Natural killer cell (primary cell): Measurements from ENCODE around the gene ATG4A. TPM values are rescaled to one million over a fixed set of nuclear protein-coding genes. Genes with fewer than 3 reads are reported as not detected.

ENCODE experiments used
- ATAC-seq, 3 donors: fragments of 150-1000 bp in 2 of 3; fragments of 200-7000 bp in 1 of 3; cut with Tn5 transposase; 1 replicate in 1 of 3; 2 replicates in 2 of 3; pipeline ENCODE4 v1.10.0; 2021; ENCODE audit warnings: mild to moderate bottlenecking in 2 of 3, moderate library complexity in 2 of 3
- DNase-seq, 2 donors: peaks; one replicate each; pipeline versions ENCODE4 v3.0.0 to v3.0.0-alpha.2; 2013 to 2021; ENCODE audit warnings: mixed read lengths in 1 of 2
- H3K27ac ChIP-seq: one replicate; pipeline ENCODE4 v1.5.1; 2013; ENCODE audit warnings: mild to moderate bottlenecking, low read length
- H3K27me3 ChIP-seq: one replicate; pipeline ENCODE4 v1.6.1; 2013; ENCODE audit warnings: low read length; ENCODE audit not compliant: control insufficient read depth, insufficient read depth
- H3K36me3 ChIP-seq: one replicate; pipeline ENCODE4 v1.6.1; 2013; ENCODE audit warnings: low read length; ENCODE audit not compliant: control insufficient read depth, insufficient read depth
- H3K4me1 ChIP-seq: one replicate; pipeline ENCODE4 v1.6.1; 2013; ENCODE audit warnings: low read length; ENCODE audit not compliant: control insufficient read depth, insufficient read depth
- H3K4me3 ChIP-seq: one replicate; pipeline ENCODE4 v1.5.1; 2013; ENCODE audit warnings: low read length
- H3K9me3 ChIP-seq: one replicate; pipeline ENCODE4 v1.6.1; 2013; ENCODE audit warnings: low read length; ENCODE audit not compliant: control insufficient read depth, insufficient read depth
- H3K27ac Mint-ChIP-seq, 2 donors: one replicate each; pipeline ENCODE4 v1.8.0; 2022; ENCODE audit warnings: mild to moderate bottlenecking in 2 of 2, mixed read lengths in 2 of 2, moderate library complexity in 1 of 2
- H3K27me3 Mint-ChIP-seq, 2 donors: one replicate each; pipeline ENCODE4 v1.8.0; 2022; ENCODE audit warnings: low read depth in 2 of 2, mixed read lengths in 2 of 2
- H3K36me3 Mint-ChIP-seq: one replicate; pipeline ENCODE4 v1.8.0; 2022; ENCODE audit warnings: mixed read lengths
- H3K4me1 Mint-ChIP-seq, 2 donors: one replicate each; pipeline ENCODE4 v1.8.0; 2022; ENCODE audit warnings: mixed read lengths in 2 of 2
- H3K4me3 Mint-ChIP-seq: one replicate; pipeline ENCODE4 v1.8.0; 2022; ENCODE audit warnings: mild to moderate bottlenecking, moderate library complexity, mixed read lengths
- H3K9me3 Mint-ChIP-seq, 2 donors: one replicate each; pipeline ENCODE4 v1.8.0; 2022; ENCODE audit warnings: mixed read lengths in 2 of 2
- WGBS: methylation state at CpG from one replicate; pipeline ENCODE4 v1.1.7; 2013; ENCODE audit warnings: missing lambda C conversion rate; ENCODE audit not compliant: insufficient coverage; 5-methylcytosine and 5-hydroxymethylcytosine counted together
- intact Hi-C: fragments of 100-400 bp; cut with micrococcal nuclease; formaldehyde crosslinking; loops from one replicate; pipeline ENCODE4 v1.14.2; 2022
- total RNA-seq, 4 donors: library from RNA; stranded (reverse); fragments of 120-200 nt in 1 of 4; gene quantifications; one replicate each; pipeline versions ENCODE4 v1.2.3 to v1.2.4, GENCODE V29; 2013 to 2022
- TF ChIP-seq, protein P1 (sequence below): fragments of 200-600 bp; IDR thresholded peaks from one replicate; pipeline ENCODE4 v1.8.0; 2022; ENCODE audit warnings: antibody characterized with exemption

The ATG4A gene
- total RNA-seq, 3 donors from 2014 or later (not counting 1 experiment from before 2014, with no cell fraction given), result 10.7 to 13.5 (median 11.6) TPM

DNA sequence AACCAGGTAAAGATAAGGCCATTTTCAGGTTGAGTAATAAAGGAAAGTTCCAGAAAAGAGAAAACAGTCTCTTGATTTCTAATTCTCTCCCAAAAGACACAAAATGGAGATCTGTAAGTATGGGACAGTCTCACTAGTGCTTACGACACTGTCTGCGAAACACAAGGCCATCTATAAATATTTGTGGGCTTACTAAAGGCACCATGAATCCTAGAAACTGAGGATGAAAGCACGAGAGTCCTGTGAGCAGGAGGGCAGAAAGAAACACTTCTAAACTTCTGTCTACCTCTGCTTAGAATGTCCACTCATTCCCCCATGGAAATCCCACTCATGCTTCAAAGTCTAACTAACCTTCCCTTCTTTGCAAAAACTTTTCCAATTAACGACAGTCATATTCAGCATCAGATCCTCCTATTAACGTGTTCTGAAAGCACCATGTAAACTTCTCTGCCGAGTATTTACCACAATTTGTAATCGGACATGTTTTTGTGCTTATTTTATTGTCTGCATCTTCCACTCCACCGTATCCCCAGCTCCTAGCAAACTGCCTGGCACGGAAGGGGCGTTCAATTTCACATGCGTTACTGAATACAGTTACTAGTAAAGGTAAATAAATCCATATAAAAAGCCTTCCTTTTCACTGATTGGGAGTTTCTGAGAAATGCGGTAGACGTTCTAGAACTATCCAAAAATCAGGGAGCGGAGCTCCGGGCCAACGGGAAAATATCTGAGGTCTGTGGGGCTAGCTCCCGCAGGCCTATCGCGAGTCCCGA is 901 bp upstream of the ATG4A start:
- Mint-ChIP-seq H3K4me1 (no peaks in the 10 kb centered on the region), H3K27ac (no peak overlapping the region), H3K9me3 (no peaks in the 10 kb centered on the region), H3K27me3 (no peaks in the 10 kb centered on the region), H3K4me3 (no peak overlapping the region), H3K36me3 (no peaks in the 10 kb centered on the region)
- H3K36me3 ChIP-seq, result peaks cover 4% of the 10 kb centered on the region
- H3K9me3 ChIP-seq, result no peaks in the 10 kb centered on the region
- no peaks in the 10 kb centered on the region for H3K27me3 ChIP-seq
- H3K27ac ChIP-seq, result peak overlapping the region; percentile 94
- 2% methylated on average over 14 of the region's 20 CpGs for WGBS
- TF ChIP-seq, protein P1, sequence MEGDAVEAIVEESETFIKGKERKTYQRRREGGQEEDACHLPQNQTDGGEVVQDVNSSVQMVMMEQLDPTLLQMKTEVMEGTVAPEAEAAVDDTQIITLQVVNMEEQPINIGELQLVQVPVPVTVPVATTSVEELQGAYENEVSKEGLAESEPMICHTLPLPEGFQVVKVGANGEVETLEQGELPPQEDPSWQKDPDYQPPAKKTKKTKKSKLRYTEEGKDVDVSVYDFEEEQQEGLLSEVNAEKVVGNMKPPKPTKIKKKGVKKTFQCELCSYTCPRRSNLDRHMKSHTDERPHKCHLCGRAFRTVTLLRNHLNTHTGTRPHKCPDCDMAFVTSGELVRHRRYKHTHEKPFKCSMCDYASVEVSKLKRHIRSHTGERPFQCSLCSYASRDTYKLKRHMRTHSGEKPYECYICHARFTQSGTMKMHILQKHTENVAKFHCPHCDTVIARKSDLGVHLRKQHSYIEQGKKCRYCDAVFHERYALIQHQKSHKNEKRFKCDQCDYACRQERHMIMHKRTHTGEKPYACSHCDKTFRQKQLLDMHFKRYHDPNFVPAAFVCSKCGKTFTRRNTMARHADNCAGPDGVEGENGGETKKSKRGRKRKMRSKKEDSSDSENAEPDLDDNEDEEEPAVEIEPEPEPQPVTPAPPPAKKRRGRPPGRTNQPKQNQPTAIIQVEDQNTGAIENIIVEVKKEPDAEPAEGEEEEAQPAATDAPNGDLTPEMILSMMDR, result no peak
- ATAC-seq (no peak), DNase-seq (no peak)
- intact Hi-C loops, result no loop called here
- peak overlapping the region; percentile 82 for H3K4me3 ChIP-seq
- peaks cover 5% of the 10 kb centered on the region for H3K4me1 ChIP-seq

DNA sequence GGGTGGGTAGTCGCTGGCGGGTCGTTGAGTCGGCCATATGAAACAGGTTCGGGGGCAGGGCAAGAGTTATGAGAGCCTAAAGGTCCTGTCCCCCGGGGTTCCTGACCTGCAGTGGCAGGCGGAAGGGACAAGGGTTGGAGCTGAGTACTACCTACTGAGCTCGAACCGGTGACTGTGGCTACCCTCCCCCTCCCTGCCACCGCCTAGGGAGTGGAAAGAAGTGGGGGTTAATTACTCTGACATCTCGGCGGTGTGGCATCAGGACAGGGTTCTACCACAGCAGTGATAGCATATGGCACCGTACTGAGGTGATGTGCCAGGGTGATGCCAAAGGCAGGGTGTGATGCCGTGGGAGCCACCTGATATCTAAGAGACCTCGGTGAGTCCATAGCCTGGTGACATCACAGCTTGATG is 307 bp downstream of the ATG4A start:
- no peaks in the 10 kb centered on the region for H3K27me3 Mint-ChIP-seq
- ATAC-seq, result peak; percentile 9 to 26 (median 16)
- H3K4me3 Mint-ChIP-seq, result no peak overlapping the region
- intact Hi-C loops, result no loop called here
- peaks cover 5% of the 10 kb centered on the region for H3K4me1 ChIP-seq
- H3K4me1 Mint-ChIP-seq, result no peaks in the 10 kb centered on the region
- H3K27ac Mint-ChIP-seq, result no peak overlapping the region
- 0% methylated on average over 12 of the region's 15 CpGs for WGBS
- peaks cover 4% of the 10 kb centered on the region for H3K36me3 ChIP-seq
- H3K9me3 Mint-ChIP-seq, result no peaks in the 10 kb centered on the region
- TF ChIP-seq, protein P1, result no peak
- no peaks in the 10 kb centered on the region for H3K27me3 ChIP-seq
- H3K9me3 ChIP-seq, result no peaks in the 10 kb centered on the region
- DNase-seq, result no peak
- H3K36me3 Mint-ChIP-seq, result no peaks in the 10 kb centered on the region
- peak overlapping the region; percentile 82 for H3K4me3 ChIP-seq
- peak overlapping the region; percentile 72 for H3K27ac ChIP-seq

- no peaks in the 10 kb centered on the region for H3K36me3 Mint-ChIP-seq
- no peak overlapping the region for H3K4me3 ChIP-seq
- peaks cover 0 to 5% of the 10 kb centered on the region in 2 donors for H3K4me1 Mint-ChIP-seq
- H3K27ac Mint-ChIP-seq, result no peak overlapping the region
- H3K27me3 ChIP-seq, result no peaks in the 10 kb centered on the region
- no peaks in the 10 kb centered on the region for H3K9me3 Mint-ChIP-seq
- intact Hi-C loops, result no loop called here
- TF ChIP-seq, protein P1, result no peak
- H3K9me3 ChIP-seq, result no peaks in the 10 kb centered on the region
- H3K27me3 Mint-ChIP-seq, result no peaks in the 10 kb centered on the region
- WGBS, result 89% methylated on average over 2 of the region's 2 CpGs
- ATAC-seq (no peak), DNase-seq (no peak)
- H3K4me1 ChIP-seq, result no peaks in the 10 kb centered on the region
- no peak overlapping the region for H3K27ac ChIP-seq
- no peaks in the 10 kb centered on the region for H3K36me3 ChIP-seq
- H3K4me3 Mint-ChIP-seq, result no peak overlapping the region
Observed at GRCh38 chrX:108097380-108097779, 5.8 kb downstream of the ATG4A start.

DNA sequence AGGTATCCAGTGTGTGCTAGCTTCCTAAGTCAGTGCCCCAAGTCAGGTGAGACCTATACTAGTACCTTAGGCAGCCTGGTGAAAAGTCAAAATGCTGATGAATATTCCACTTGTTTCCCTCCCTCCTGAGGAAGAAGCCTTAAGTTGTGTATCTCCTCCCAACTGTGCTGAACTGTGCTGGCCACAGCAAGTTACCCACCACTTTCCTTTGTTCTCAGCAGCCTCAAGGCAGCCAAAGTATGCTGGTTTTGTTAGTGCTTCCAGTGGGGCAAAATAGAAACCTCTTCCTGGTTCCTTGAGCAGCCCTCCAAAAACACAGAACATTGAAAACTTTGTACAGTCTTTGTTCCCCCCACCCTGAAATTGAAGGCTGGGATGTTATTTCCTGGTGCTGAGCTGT is 13.9 kb downstream of the ATG4A start:
- Mint-ChIP-seq H3K27me3 (no peaks in the 10 kb centered on the region), H3K4me3 (no peak overlapping the region), H3K4me1 (peaks cover 0 to 16% of the 10 kb centered on the region in 2 donors), H3K9me3 (no peaks in the 10 kb centered on the region), H3K36me3 (no peaks in the 10 kb centered on the region), H3K27ac (peak overlapping the region in 1 of 2 donors; percentile 29)
- H3K9me3 ChIP-seq, result no peaks in the 10 kb centered on the region
- H3K36me3 ChIP-seq, result no peaks in the 10 kb centered on the region
- DNase-seq (no peak), ATAC-seq (no peak)
- intact Hi-C loops, result no loop called here
- no peak overlapping the region for H3K27ac ChIP-seq
- H3K4me3 ChIP-seq, result no peak overlapping the region
- H3K4me1 ChIP-seq, result no peaks in the 10 kb centered on the region
- H3K27me3 ChIP-seq, result no peaks in the 10 kb centered on the region
- TF ChIP-seq, protein P1, result no peak
